Lower lobe of right lung (tissue), 2 donors: ENCODE results near the gene CNFN. TPM values are rescaled to one million over a fixed set of nuclear protein-coding genes. Genes with fewer than 3 reads are reported as not detected.

Experiments
- ATAC-seq, 2 donors: fragments of 200-7000 bp; cut with Tn5 transposase; one replicate each; pipeline ENCODE4 v1.9.1; 2020 to 2022; ENCODE audit warnings: mild to moderate bottlenecking in 2 of 2, moderate library complexity in 2 of 2
- DNase-seq: peaks from one replicate; pipeline ENCODE4 v3.0.0-alpha.2; 2020
- H3K27ac ChIP-seq: fragments of 200-600 bp; one replicate; pipeline ENCODE4 v1.8.0; 2022
- H3K27me3 ChIP-seq: fragments of 200-600 bp; one replicate; pipeline ENCODE4 v1.8.0; 2022; ENCODE audit warnings: low read depth
- H3K36me3 ChIP-seq: fragments of 200-600 bp; one replicate; pipeline ENCODE4 v1.8.0; 2022; ENCODE audit warnings: mild to moderate bottlenecking
- H3K4me1 ChIP-seq: fragments of 200-600 bp; one replicate; pipeline ENCODE4 v1.8.0; 2022
- H3K4me3 ChIP-seq: fragments of 200-600 bp; one replicate; pipeline ENCODE4 v1.8.0; 2022; ENCODE audit warnings: mild to moderate bottlenecking
- H3K9me3 ChIP-seq: fragments of 200-600 bp; one replicate; pipeline ENCODE4 v1.8.0; 2022
- intact Hi-C: fragments of 100-400 bp; cut with DNase I; formaldehyde crosslinking; loops from one replicate; pipeline ENCODE4 v1.11.0; 2022
- total RNA-seq: library from RNA; stranded (reverse); fragmentation: NEBNext Ultra II Directional; extraction: Animal tissue kit (Norgen Biotek cat#: 25700); gene quantifications from one replicate; pipeline ENCODE4 v1.2.1, GENCODE V29; 2021
- TF ChIP-seq, protein P1 (sequence below): fragments of 200-600 bp; IDR thresholded peaks from one replicate; pipeline ENCODE4 v1.8.0; 2022; ENCODE audit warnings: antibody characterized with exemption, mild to moderate bottlenecking
- donor health status: DM: no; HTN: yes; CAD: no; lungs with severe emphysema.

Gene CNFN
- total RNA-seq, 1 donor from 2014 or later, result not detected

DNA sequence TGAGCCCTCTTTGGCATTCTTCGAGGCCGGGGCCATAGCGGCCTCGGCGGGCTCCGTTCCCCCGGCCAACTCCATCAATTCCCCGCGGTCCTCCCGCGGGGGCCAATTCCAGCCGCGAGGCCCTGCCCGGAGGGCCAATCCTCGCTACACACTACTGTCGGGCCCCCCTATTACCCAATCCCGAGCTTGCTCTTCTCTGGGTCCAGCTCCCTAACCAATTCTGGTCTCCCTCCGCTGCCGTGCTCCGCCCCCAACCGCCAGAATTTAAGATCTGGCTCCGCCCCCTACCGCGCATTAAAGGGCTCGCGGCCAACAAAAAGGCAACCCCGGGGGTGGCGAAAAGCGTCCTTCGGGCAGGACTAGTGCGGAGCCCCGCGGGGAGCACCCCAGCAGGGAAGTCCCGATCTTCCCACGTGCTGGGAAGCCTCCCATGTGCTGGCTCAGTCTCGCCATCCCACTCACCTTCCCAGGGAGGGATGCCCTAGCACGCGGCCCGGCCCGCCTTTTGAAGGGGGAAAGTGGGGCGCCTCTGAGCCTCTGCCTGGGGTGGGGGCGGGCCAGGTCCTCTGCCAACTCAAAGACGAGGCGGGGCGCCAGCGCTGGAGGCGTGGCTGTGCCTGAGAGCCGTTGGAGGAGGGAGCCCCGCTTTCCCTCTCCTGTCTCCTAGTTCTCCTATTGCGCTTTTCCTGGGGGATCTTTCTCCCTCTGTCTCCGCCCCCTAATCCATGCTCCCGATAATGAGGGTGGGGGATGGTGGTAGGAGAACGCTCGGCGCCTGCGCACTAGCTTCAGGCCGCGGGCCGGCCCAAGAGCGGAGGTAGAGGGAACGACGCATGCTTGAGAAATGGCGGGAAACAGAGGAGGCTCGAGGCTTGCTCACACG lies 33.6 kb upstream of the CNFN start:
- Histone ChIP-seq H3K4me1 (peaks cover 43% of the 10 kb centered on the region), H3K36me3 (peaks cover 6% of the 10 kb centered on the region), H3K27ac (peak overlapping the region; percentile 53), H3K4me3 (peak overlapping the region; percentile 67), H3K27me3 (peaks cover 5% of the 10 kb centered on the region), H3K9me3 (no peaks in the 10 kb centered on the region)
- DNase-seq (peak; percentile 88), ATAC-seq (peak; percentile 95)
- TF ChIP-seq, protein P1, sequence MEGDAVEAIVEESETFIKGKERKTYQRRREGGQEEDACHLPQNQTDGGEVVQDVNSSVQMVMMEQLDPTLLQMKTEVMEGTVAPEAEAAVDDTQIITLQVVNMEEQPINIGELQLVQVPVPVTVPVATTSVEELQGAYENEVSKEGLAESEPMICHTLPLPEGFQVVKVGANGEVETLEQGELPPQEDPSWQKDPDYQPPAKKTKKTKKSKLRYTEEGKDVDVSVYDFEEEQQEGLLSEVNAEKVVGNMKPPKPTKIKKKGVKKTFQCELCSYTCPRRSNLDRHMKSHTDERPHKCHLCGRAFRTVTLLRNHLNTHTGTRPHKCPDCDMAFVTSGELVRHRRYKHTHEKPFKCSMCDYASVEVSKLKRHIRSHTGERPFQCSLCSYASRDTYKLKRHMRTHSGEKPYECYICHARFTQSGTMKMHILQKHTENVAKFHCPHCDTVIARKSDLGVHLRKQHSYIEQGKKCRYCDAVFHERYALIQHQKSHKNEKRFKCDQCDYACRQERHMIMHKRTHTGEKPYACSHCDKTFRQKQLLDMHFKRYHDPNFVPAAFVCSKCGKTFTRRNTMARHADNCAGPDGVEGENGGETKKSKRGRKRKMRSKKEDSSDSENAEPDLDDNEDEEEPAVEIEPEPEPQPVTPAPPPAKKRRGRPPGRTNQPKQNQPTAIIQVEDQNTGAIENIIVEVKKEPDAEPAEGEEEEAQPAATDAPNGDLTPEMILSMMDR, result no peak
- intact Hi-C loops, result no loop called here

GRCh38 chr19:42422901-42423461 lies 32.9 kb upstream of the CNFN start:
- TF ChIP-seq, protein P1, result no peak
- intact Hi-C loops, result no loop called here

GRCh38 chr19:42422092-42422900 lies 32.2 kb upstream of the CNFN start:
- TF ChIP-seq, protein P1, result no peak
- Histone ChIP-seq H3K4me1 (peaks cover 43% of the 10 kb centered on the region), H3K27me3 (peaks cover 5% of the 10 kb centered on the region), H3K9me3 (no peaks in the 10 kb centered on the region), H3K4me3 (peak overlapping the region; percentile 67), H3K27ac (peak overlapping the region; percentile 53), H3K36me3 (no peaks in the 10 kb centered on the region)
- no peak for ATAC-seq
- DNase-seq, result no peak
- intact Hi-C loops, result no loop called here

More at GRCh38 chr19:42422901-42423461, 32.9 kb upstream of the CNFN start:
- peak overlapping the region; percentile 67 for H3K4me3 ChIP-seq
- peaks cover under 1% of the 10 kb centered on the region for H3K36me3 ChIP-seq
- DNase-seq (no peak), ATAC-seq (peak; percentile 44 to 63)
- peaks cover 5% of the 10 kb centered on the region for H3K27me3 ChIP-seq
- no peaks in the 10 kb centered on the region for H3K9me3 ChIP-seq
- peak overlapping the region; percentile 53 for H3K27ac ChIP-seq
- peaks cover 43% of the 10 kb centered on the region for H3K4me1 ChIP-seq

DNA sequence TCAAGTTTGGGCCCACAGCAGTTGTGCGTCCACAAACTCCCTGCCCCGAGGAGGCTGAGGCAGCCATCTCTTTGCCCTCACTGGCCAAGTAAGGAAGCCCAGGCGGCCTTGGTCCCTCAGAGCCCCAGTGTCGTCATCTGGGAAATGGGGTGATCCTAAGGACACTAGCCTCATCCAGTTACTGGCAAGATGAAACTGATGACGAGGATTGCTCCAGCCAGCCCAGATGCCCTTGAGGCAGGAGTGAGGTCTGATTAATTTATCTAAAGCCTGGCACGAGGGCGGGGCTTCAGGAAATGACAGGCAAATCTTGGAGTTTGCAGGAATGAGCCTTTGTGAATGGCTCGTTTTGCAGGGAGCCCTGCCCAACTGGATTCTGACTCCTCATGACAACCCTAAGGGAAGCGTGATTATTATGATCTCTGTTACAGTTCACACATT lies 31.5 kb upstream of the CNFN start:
- Histone ChIP-seq H3K4me3 (no peak overlapping the region), H3K9me3 (no peaks in the 10 kb centered on the region), H3K36me3 (no peaks in the 10 kb centered on the region), H3K27ac (no peak overlapping the region), H3K4me1 (peaks cover 43% of the 10 kb centered on the region), H3K27me3 (peaks cover 5% of the 10 kb centered on the region)
- intact Hi-C loops, result no loop called here
- ATAC-seq, result no peak
- TF ChIP-seq, protein P1, result no peak
- DNase-seq, result no peak

DNA sequence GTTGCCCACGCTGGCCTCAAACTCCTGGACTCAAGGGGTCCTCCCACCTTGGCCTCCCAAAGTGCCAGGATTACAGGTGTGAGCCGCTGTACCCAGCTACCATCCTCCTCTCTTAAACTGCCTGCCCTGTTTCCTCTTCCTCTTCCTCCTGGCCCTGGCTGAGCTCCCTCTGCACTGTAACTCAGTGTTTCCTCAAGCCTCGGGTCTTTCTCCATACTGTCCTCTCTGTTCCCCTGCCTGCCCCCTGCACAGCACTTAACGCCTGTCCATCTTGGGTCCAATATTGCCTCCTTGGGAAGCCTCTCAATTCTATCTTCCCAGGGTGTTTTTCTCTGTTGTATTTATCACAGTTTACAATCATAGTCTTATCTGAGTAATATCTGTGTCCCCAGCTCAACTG lies 31.0 kb upstream of the CNFN start:
- no peak for DNase-seq
- intact Hi-C loops, result no loop called here
- H3K4me3 ChIP-seq, result no peak overlapping the region

More for the DNA sequence above, 31.0 kb upstream of the CNFN start:
- Histone ChIP-seq H3K4me1 (peaks cover 43% of the 10 kb centered on the region), H3K36me3 (no peaks in the 10 kb centered on the region), H3K9me3 (no peaks in the 10 kb centered on the region), H3K27ac (no peak overlapping the region), H3K27me3 (peaks cover 5% of the 10 kb centered on the region)
- TF ChIP-seq, protein P1, result no peak
- no peak for ATAC-seq
